K562 (cell line): Measurements from ENCODE around the gene SLC29A3. TPM values are rescaled to one million over a fixed set of nuclear protein-coding genes. Genes with fewer than 3 reads are reported as not detected.

Experiments used
- ARID4B ChIP-seq: sonication (generic); formaldehyde crosslinking; IDR thresholded peaks from 2 replicates; pipeline ENCODE4 v1.8.0; 2022; ENCODE audit warnings: mild to moderate bottlenecking, missing genetic modification reagents
- EP300 ChIP-seq: IDR thresholded peaks from 2 replicates; pipeline ENCODE4 v1.6.1; 2012; ENCODE audit warnings: low read length, improper control_type of control experiment
- HCFC1 ChIP-seq: IDR thresholded peaks from 2 replicates; pipeline ENCODE4 v1.6.1; 2012; ENCODE audit warnings: low read depth, low read length, improper control_type of control experiment
- HEY1 ChIP-seq: fragments of 250-450 bp; sonication (Bioruptor Pico); IDR thresholded peaks from 2 replicates; pipeline ENCODE4 v1.5.0; 2020; ENCODE audit warnings: mild to moderate bottlenecking, moderate library complexity, borderline replicate concordance
- KLF10 ChIP-seq: fragments of 250-450 bp; sonication (Bioruptor Pico); IDR thresholded peaks from 2 replicates; pipeline ENCODE4 v1.6.1; 2021; ENCODE audit warnings: matching md5 sums
- MAZ ChIP-seq, 2 experiments: fragments of 450-650 bp in 1 of 2; sonication (generic) in 1 of 2; formaldehyde crosslinking; IDR thresholded peaks in 1 of 2; conservative IDR thresholded peaks in 1 of 2; 2 replicates each; pipeline versions ENCODE4 v1.4.0 to v1.5.0; 2020; ENCODE audit warnings: mild to moderate bottlenecking in 1 of 2, missing genetic modification reagents in 1 of 2
- SMARCA5 ChIP-seq: fragments of 450-650 bp; IDR thresholded peaks from 2 replicates; pipeline ENCODE4 v1.6.1; 2016
- TCF7L2 ChIP-seq: fragments of 150-350 bp; IDR thresholded peaks from 2 replicates; pipeline ENCODE4 v1.6.1; 2016; ENCODE audit warnings: low read depth, mild to moderate bottlenecking, low read length, moderate library complexity
- TFAP4 ChIP-seq: sonication (generic); formaldehyde crosslinking; IDR thresholded peaks from 2 replicates; pipeline ENCODE4 v1.8.0; 2022; ENCODE audit warnings: missing genetic modification reagents, mild to moderate bottlenecking, moderate library complexity, borderline replicate concordance
- TSHZ1 ChIP-seq: fragments of 250-450 bp; sonication (Bioruptor Pico); IDR thresholded peaks from 2 replicates; pipeline ENCODE4 v1.4.0; 2020; ENCODE audit warnings: mild to moderate bottlenecking, moderate library complexity
- ZNF436 ChIP-seq: fragments of 250-450, 450-650 bp; sonication (Bioruptor Pico); formaldehyde crosslinking; IDR thresholded peaks from 2 replicates; pipeline ENCODE4 v1.7.0; 2020; ENCODE audit warnings: mild to moderate bottlenecking
- polyA plus RNA-seq, 8 experiments: library from polyadenylated mRNA; depleted of rRNA in 4 of 8; stranded (reverse) in 5 of 8; unstranded in 3 of 8; fragments of >200 nt; fragmentation: Nextera tagmentation in 2 of 8; fragmentation: Illumina TruSeq in 1 of 8; extraction: Ambion mirVana in 2 of 8; extraction: Trizol in 1 of 8; gene quantifications; 2 replicates each; pipeline versions ENCODE4 v1.2.1 to v1.2.3, GENCODE V29; 2011 to 2014; ENCODE audit warnings: inconsistent platforms in 1 of 8, missing spikeins in 1 of 8
- total RNA-seq, 7 experiments: library from RNA; depleted of rRNA in 6 of 7; stranded (reverse); fragments of >200 nt in 6 of 7; fragmentation: Illumina TruSeq in 2 of 7; extraction: Trizol in 2 of 7; gene quantifications; 2 replicates each; pipeline versions ENCODE4 v1.2.1 to v1.2.3, GENCODE V29; 2011 to 2021; ENCODE audit warnings: low replicate concordance in 1 of 7

Gene SLC29A3
- total and polyA plus RNA-seq, 9 of the 15 experiments (the other 6 are each of a cell fraction or from before 2014, with no cell fraction given): 2.1 to 10.7 (median 4.6) TPM

GRCh38 chr10:71283876-71284275 is 35.2 kb upstream of the SLC29A3 start (continued):
- TF ChIP-seq ARID4B (CRISPR knock-in tag): no peak
- no peak for TF ChIP-seq ZNF436 (CRISPR knock-in tag)
- no peak for TF ChIP-seq HCFC1
- no peak for TF ChIP-seq HEY1
- no peak for TF ChIP-seq TSHZ1 (CRISPR knock-in tag)
- no peak for TF ChIP-seq TFAP4
- TF ChIP-seq MAZ (CRISPR knock-in tag; conservative IDR thresholded peaks at IDR 0.05 in 1 of 2, IDR thresholded peaks at IDR 0.05 in 1 of 2): no peak
- no peak for TF ChIP-seq TCF7L2
- TF ChIP-seq KLF10 (CRISPR knock-in tag): no peak
- TF ChIP-seq EP300: no peak
- TF ChIP-seq SMARCA5: no peak
